ENCODE measurements around the gene TPD52L2.
A peak's percentile ranks its signal among the peaks of the same experiment; 100 is the strongest.

Gene TPD52L2

GRCh38 chr20:63823691-63824311 is 41.3 kb upstream of the TPD52L2 start:
- no peak for DNase-seq (ENCODE audit: low read depth)
- H3K4me3 ChIP-seq (ENCODE audit: low read depth, low read length) = no peak overlapping the region
- TF ChIP-seq MAX (IDR thresholded peaks at IDR 0.05; ENCODE audit: low read depth, low read length) (0 out of 2 replicates have a peak, but pooled peaks have one; percentile 3), POLR2A (IDR thresholded peaks at IDR 0.05; ENCODE audit: extremely low read depth, insufficient read length) (no peak), MYC (IDR thresholded peaks at IDR 0.05; ENCODE audit: low read depth, low read length) (no peak)

GRCh38 chr20:63825331-63826118 is 39.5 kb upstream of the TPD52L2 start:
- H3K4me3 ChIP-seq (ENCODE audit: low read depth, low read length) = no peak overlapping the region
- peak; percentile 1 for DNase-seq (ENCODE audit: low read depth)
- TF ChIP-seq POLR2A (IDR thresholded peaks at IDR 0.05; ENCODE audit: extremely low read depth, insufficient read length) = no peak
- TF ChIP-seq MAX (IDR thresholded peaks at IDR 0.05; ENCODE audit: low read depth, low read length) = no peak
- no peak for TF ChIP-seq MYC (IDR thresholded peaks at IDR 0.05; ENCODE audit: low read depth, low read length)
- no peak for TF ChIP-seq CTCF (IDR thresholded peaks at IDR 0.05; ENCODE audit: low read depth, low read length)

- H3K4me3 ChIP-seq (ENCODE audit: low read depth, low read length) = no peak overlapping the region
These were observed 38.3 kb upstream of the TPD52L2 start for GRCh38 chr20:63826753-63827152.

DNA sequence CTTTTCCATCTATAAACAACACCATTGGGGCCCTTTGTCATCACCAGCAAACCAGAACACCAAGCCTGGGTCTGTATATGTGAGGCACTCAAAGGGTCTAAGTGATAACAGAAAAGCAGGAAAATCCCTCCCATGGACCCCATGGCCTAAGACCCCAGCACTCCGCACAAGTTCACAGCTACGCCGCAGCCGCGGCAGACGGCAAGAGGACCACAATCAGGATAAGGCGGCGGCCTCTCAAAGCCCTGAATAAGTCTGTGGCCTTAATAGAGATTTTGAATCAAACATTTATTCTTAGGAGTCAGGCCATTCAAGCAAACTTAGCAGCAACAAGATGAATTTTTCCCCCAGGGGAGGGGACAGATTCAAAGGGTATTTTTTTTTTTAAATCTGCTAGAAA is 36.9 kb upstream of the TPD52L2 start:
- no peak for DNase-seq (ENCODE audit: low read depth)
- H3K4me3 ChIP-seq (ENCODE audit: low read depth, low read length) = no peak overlapping the region

More at GRCh38 chr20:63826753-63827152, 38.3 kb upstream of the TPD52L2 start:
- TF ChIP-seq POLR2A (IDR thresholded peaks at IDR 0.05; ENCODE audit: extremely low read depth, insufficient read length) (no peak), MAX (IDR thresholded peaks at IDR 0.05; ENCODE audit: low read depth, low read length) (no peak), CTCF (IDR thresholded peaks at IDR 0.05; ENCODE audit: low read depth, low read length) (no peak), MYC (IDR thresholded peaks at IDR 0.05; ENCODE audit: low read depth, low read length) (no peak)
- DNase-seq (ENCODE audit: low read depth) = peak; percentile 0

GRCh38 chr20:63828545-63828944 is 36.5 kb upstream of the TPD52L2 start:
- peak; percentile 6 for DNase-seq (ENCODE audit: low read depth)

More for the DNA sequence above, 36.9 kb upstream of the TPD52L2 start:
- no peak for TF ChIP-seq CTCF (IDR thresholded peaks at IDR 0.05; ENCODE audit: low read depth, low read length)
- no peak for TF ChIP-seq MYC (IDR thresholded peaks at IDR 0.05; ENCODE audit: low read depth, low read length)

DNA sequence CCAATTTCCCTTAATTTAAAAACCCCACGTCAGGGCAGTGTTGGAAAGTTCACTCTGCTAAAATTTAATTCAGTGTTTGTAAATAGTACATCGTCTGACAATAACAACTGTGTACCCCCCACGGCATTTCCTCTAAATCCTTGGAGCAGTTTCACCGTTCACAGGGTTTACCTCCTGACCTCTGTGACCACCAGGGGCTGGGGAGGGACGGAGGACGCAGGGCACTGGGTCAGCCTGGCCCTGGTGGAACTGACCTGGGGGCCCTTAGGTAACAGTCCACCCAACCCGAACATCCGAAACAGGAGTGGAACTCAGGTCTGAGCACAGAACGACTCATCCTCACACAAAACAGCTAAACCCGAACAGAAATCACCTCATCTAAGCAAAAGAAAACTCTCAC is 36.1 kb upstream of the TPD52L2 start:
- TF ChIP-seq CTCF (IDR thresholded peaks at IDR 0.05; ENCODE audit: low read depth, low read length) (no peak), MAX (IDR thresholded peaks at IDR 0.05; ENCODE audit: low read depth, low read length) (no peak), MYC (IDR thresholded peaks at IDR 0.05; ENCODE audit: low read depth, low read length) (no peak), POLR2A (IDR thresholded peaks at IDR 0.05; ENCODE audit: extremely low read depth, insufficient read length) (no peak)
- DNase-seq (ENCODE audit: low read depth) = peak; percentile 8
- H3K4me3 ChIP-seq (ENCODE audit: low read depth, low read length) = no peak overlapping the region

More at GRCh38 chr20:63828545-63828944, 36.5 kb upstream of the TPD52L2 start:
- H3K4me3 ChIP-seq (ENCODE audit: low read depth, low read length) = no peak overlapping the region
- no peak for TF ChIP-seq MYC (IDR thresholded peaks at IDR 0.05; ENCODE audit: low read depth, low read length)
